Stimulated activated CD4-positive, alpha-beta T cell treated with anti-CD3 and anti-CD28 coated beads, Interleukin-1b, Interleukin-23, amount 100 ng/mL, for 1 hour (primary cell): Measurements from ENCODE around the gene TMEM82.

Source experiments
- DNase-seq, 2 donors: peaks; one replicate each; pipeline ENCODE4 v3.0.0-alpha.2; 2020; ENCODE audit warnings: low read depth in 2 of 2

Gene TMEM82

DNA sequence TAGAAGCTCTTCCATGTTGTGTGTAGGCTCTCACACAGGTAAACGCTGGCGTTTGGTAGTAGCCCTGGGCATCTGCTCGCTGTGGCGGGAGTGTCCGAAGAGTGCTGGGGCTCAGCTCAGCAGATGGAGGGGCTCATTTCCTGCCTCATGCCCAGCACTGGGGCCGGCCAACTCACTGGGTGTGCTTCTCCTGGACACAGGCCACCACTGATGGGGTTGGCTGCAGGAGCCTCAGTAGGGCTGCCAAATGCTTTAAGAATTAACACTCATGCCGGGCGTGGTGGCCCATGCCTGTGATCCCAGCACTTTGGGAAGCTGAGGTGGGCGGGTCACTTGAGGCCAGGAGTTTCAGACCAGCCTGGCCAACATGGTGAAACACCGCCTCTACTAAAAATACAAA lies 44.3 kb downstream of the TMEM82 start:
- DNase-seq, result no peak

DNA sequence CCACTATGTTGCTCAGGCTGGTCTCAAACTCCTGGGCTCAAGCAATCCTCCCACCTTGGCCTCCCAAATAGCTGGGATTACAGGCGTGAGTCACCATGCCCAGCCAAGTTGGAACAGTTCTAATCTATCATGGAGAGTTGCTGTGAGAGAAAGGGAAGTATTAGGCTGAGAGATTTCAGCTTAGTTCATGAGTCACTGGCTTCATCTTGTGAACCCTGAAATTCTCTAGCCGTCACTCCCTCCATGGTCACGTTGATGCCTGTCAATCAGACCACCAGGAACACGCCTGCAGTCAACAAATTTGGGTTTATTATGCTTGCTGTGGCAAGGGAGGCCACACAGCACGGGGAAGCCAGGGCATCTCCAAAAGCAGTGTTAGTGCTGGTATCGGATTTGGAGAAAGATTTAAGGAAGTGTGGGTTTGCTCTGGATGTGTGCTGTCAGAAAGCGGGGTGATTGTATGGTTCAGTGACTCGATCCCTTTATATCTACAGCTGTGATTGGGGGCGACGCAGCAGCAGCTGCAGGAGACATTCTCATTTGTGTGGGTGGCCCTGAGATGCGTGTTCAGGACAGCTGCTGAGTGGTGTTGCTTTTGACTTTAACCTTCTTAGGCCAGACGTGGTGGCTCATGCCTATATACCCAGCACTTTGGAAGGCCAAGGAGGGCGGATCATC lies 46.5 kb downstream of the TMEM82 start:
- no peak for DNase-seq

DNA sequence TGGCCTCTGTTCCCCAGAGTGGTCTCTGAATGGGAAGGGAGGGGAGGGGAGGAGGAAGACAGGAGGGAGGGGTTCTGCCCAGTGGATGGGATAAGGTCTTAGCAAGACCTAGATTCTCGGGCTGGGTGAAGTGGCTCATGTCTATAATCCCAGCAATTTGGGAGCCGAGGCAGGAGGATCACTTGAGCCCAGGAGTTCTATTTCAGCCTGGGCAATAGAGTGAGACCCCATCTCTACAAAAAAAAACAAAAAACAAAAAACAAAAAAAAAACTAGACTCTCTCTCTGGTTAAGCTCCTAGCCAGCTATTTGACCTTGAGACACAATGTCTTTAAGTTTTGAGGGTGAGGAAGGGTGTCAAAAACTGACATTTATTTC lies 53.8 kb downstream of the TMEM82 start:
- no peak for DNase-seq
